Left lung (tissue), 10 donors: Measurements from ENCODE around the gene FRYL. TPM values are rescaled to one million over a fixed set of nuclear protein-coding genes. Genes with fewer than 3 reads are reported as not detected.

Experiments
- ATAC-seq: fragments of 200-7000 bp; cut with Tn5 transposase; one replicate; pipeline ENCODE4 v1.9.1; 2020; ENCODE audit warnings: moderate library complexity
- DNase-seq, 4 donors: peaks; one replicate each; pipeline ENCODE4 v3.0.0-alpha.2; 2013 to 2020
- H3K27ac ChIP-seq, 2 donors: fragments of 200-600 bp; sonication (generic) in 1 of 2; one replicate each; pipeline versions ENCODE4 v1.5.0 to v1.8.0; 2020 to 2021
- H3K27me3 ChIP-seq, 2 donors: fragments of 200-600 bp; sonication (generic) in 1 of 2; one replicate each; pipeline versions ENCODE4 v1.5.0 to v1.8.0; 2020 to 2021
- H3K36me3 ChIP-seq, 2 donors: fragments of 200-600 bp; sonication (generic) in 1 of 2; one replicate each; pipeline versions ENCODE4 v1.5.0 to v1.8.0; 2020 to 2021
- H3K4me1 ChIP-seq, 2 donors: fragments of 200-600 bp; one replicate each; pipeline ENCODE4 v1.8.0; 2021
- H3K4me3 ChIP-seq, 2 donors: fragments of 200-600 bp; sonication (generic) in 1 of 2; one replicate each; pipeline versions ENCODE4 v1.5.0 to v1.8.0; 2020 to 2021; ENCODE audit warnings: mild to moderate bottlenecking in 1 of 2
- H3K9me3 ChIP-seq, 2 donors: fragments of 200-600 bp; sonication (generic) in 1 of 2; one replicate each; pipeline versions ENCODE4 v1.5.0 to v1.8.0; 2020 to 2021
- CTCF ChIP-seq, 2 donors: fragments of 200-600 bp; sonication (generic) in 1 of 2; IDR thresholded peaks; one replicate each; pipeline versions ENCODE4 v1.5.0 to v1.8.0; 2021; ENCODE audit warnings: antibody characterized with exemption in 2 of 2
- intact Hi-C, 2 donors: fragments of 100-400 bp; cut with DNase I; formaldehyde crosslinking; loops; one replicate each; pipeline versions ENCODE4 v1.11.2 to v1.14.2; 2022
- polyA plus RNA-seq, 6 donors: library from polyadenylated mRNA; unstranded; fragments of 120-200 nt; gene quantifications; one replicate each; pipeline ENCODE4 v1.2.1, GENCODE V29; 2013; ENCODE audit not compliant: insufficient read length in 6 of 6
- total RNA-seq, 2 donors: library from RNA; stranded (reverse); fragmentation: NEBNext Ultra II Directional; extraction: Animal tissue kit (Norgen Biotek cat#: 25700); gene quantifications; one replicate each; pipeline ENCODE4 v1.2.1, GENCODE V29; 2021
- donor health status: DM: no; HTN: yes; CAD: no.
- donor health status: DM: no; HTN: no; CAD: no.

FRYL gene
- total and polyA plus RNA-seq, 8 donors, result 41.9 to 72.7 (median 50.3) TPM

- Histone ChIP-seq H3K4me3 (peak overlapping the region; percentile 93 to 99), H3K9me3 (no peaks in the 10 kb centered on the region), H3K4me1 (peaks cover 27 to 69% of the 10 kb centered on the region in 2 donors), H3K27ac (peak overlapping the region; percentile 98 to 99), H3K36me3 (no peaks in the 10 kb centered on the region), H3K27me3 (no peaks in the 10 kb centered on the region)
- DNase-seq (no peak), ATAC-seq (no peak)
- intact Hi-C loops, result no loop called here
- TF ChIP-seq CTCF (IDR thresholded peaks at IDR 0.05), result no peak
These were observed 2.3 kb downstream of the FRYL start for GRCh38 chr4:48777739-48778138.

GRCh38 chr4:48774760-48775710, 5.0 kb downstream of the FRYL start:
- DNase-seq (no peak), ATAC-seq (no peak)
- peak overlapping the region in 1 of 2 donors; percentile 8 for H3K27ac ChIP-seq
- no peaks in the 10 kb centered on the region for H3K36me3 ChIP-seq
- no peaks in the 10 kb centered on the region for H3K27me3 ChIP-seq
- intact Hi-C loops, result no loop called here
- no peaks in the 10 kb centered on the region for H3K9me3 ChIP-seq
- H3K4me1 ChIP-seq, result peaks cover 27 to 87% of the 10 kb centered on the region in 2 donors
- no peak overlapping the region for H3K4me3 ChIP-seq
- TF ChIP-seq CTCF (IDR thresholded peaks at IDR 0.05), result no peak

GRCh38 chr4:48772556-48772955, 7.5 kb downstream of the FRYL start:
- Histone ChIP-seq H3K27me3 (no peaks in the 10 kb centered on the region), H3K9me3 (no peaks in the 10 kb centered on the region), H3K4me3 (no peak overlapping the region), H3K27ac (no peak overlapping the region), H3K4me1 (peaks cover 17 to 79% of the 10 kb centered on the region in 2 donors), H3K36me3 (no peaks in the 10 kb centered on the region)
- ATAC-seq (no peak), DNase-seq (no peak)
- TF ChIP-seq CTCF (IDR thresholded peaks at IDR 0.05), result no peak
- intact Hi-C loops, result no loop called here

GRCh38 chr4:48767055-48767929, 12.8 kb downstream of the FRYL start:
- H3K4me1 ChIP-seq, result peaks cover 0 to 30% of the 10 kb centered on the region in 2 donors
- ATAC-seq (no peak), DNase-seq (no peak)
- no peak overlapping the region for H3K4me3 ChIP-seq
- intact Hi-C loops, result no loop called here
- no peak for TF ChIP-seq CTCF (IDR thresholded peaks at IDR 0.05)
- no peak overlapping the region for H3K27ac ChIP-seq
- no peaks in the 10 kb centered on the region for H3K9me3 ChIP-seq
- no peaks in the 10 kb centered on the region for H3K36me3 ChIP-seq
- H3K27me3 ChIP-seq, result no peaks in the 10 kb centered on the region
